GM23338 (cell line): ENCODE results near the gene RAC2. TPM values are rescaled to one million over a fixed set of nuclear protein-coding genes. Genes with fewer than 3 reads are reported as not detected.

Source experiments
- ATAC-seq: fragments of 200-7000 bp; cut with Tn5 transposase; 3 replicates; pipeline ENCODE4 v1.9.1; 2020
- DNase-seq: peaks from one replicate; pipeline ENCODE4 v3.0.0-alpha.2; 2015; ENCODE audit warnings: low spot score
- H2AFZ ChIP-seq: fragments of 200-600 bp; sonication (generic); 2 replicates; pipeline ENCODE4 v1.8.0; 2016; ENCODE audit warnings: antibody characterized with exemption, mild to moderate bottlenecking, moderate library complexity
- H3F3A ChIP-seq: fragments of 200-600 bp; sonication (generic); replicated peaks from 2 replicates; pipeline ENCODE4 v1.8.0; 2017; ENCODE audit warnings: antibody characterized with exemption, mixed run types, low read depth
- H3K27ac ChIP-seq: fragments of 200-600 bp; sonication (generic); 2 replicates; pipeline ENCODE4 v1.6.1; 2016; ENCODE audit warnings: low read depth
- H3K27me3 ChIP-seq: fragments of 200-600 bp; sonication (generic); 2 replicates; pipeline ENCODE4 v1.8.0; 2016; ENCODE audit warnings: mild to moderate bottlenecking, mixed run types, moderate library complexity; ENCODE audit not compliant: insufficient read depth
- H3K36me3 ChIP-seq: fragments of 200-600 bp; sonication (generic); 2 replicates; pipeline ENCODE4 v1.8.0; 2016; ENCODE audit warnings: mild to moderate bottlenecking; ENCODE audit not compliant: insufficient read depth
- H3K4me1 ChIP-seq: fragments of 200-600 bp; sonication (generic); 2 replicates; pipeline ENCODE4 v1.8.0; 2016; ENCODE audit warnings: mild to moderate bottlenecking, moderate library complexity; ENCODE audit not compliant: insufficient read depth
- H3K4me2 ChIP-seq: fragments of 200-600 bp; sonication (generic); 2 replicates; pipeline ENCODE4 v1.7.1; 2017; ENCODE audit warnings: mixed run types
- H3K4me3 ChIP-seq: fragments of 200-600 bp; sonication (generic); 2 replicates; pipeline ENCODE4 v1.6.1; 2016; ENCODE audit warnings: mixed run types
- H3K79me2 ChIP-seq: fragments of 200-600 bp; sonication (generic); replicated peaks from 2 replicates; pipeline ENCODE4 v1.8.0; 2017; ENCODE audit warnings: mild to moderate bottlenecking; ENCODE audit not compliant: insufficient read depth
- H3K9me2 ChIP-seq: fragments of 200-600 bp; sonication (generic); 2 replicates; pipeline ENCODE4 v1.8.0; 2017; ENCODE audit not compliant: insufficient read depth
- H4K20me1 ChIP-seq: fragments of 200-600 bp; sonication (generic); replicated peaks from 2 replicates; pipeline ENCODE4 v1.8.0; 2017; ENCODE audit warnings: mild to moderate bottlenecking; ENCODE audit not compliant: insufficient read depth
- H3K27ac Mint-ChIP-seq: 2 replicates; pipeline ENCODE4 v1.8.0; 2020; ENCODE audit warnings: inconsistent platforms, mild to moderate bottlenecking, moderate library complexity, mixed read lengths
- H3K27me3 Mint-ChIP-seq: 3 replicates; pipeline ENCODE4 v1.8.0; 2022; ENCODE audit warnings: low read depth, mild to moderate bottlenecking, moderate library complexity, mixed read lengths, inconsistent platforms; ENCODE audit not compliant: insufficient read depth, poor library complexity
- H3K36me3 Mint-ChIP-seq: 3 replicates; pipeline ENCODE4 v1.8.0; 2021; ENCODE audit warnings: low read depth, mild to moderate bottlenecking, inconsistent platforms, moderate library complexity, mixed read lengths
- H3K4me1 Mint-ChIP-seq: 3 replicates; pipeline ENCODE4 v1.8.0; 2020; ENCODE audit warnings: mild to moderate bottlenecking, inconsistent platforms, mixed read lengths
- H3K4me3 Mint-ChIP-seq: 3 replicates; pipeline ENCODE4 v1.8.0; 2021; ENCODE audit warnings: moderate library complexity, mild to moderate bottlenecking, inconsistent platforms, mixed read lengths
- H3K9me3 Mint-ChIP-seq: 3 replicates; pipeline ENCODE4 v1.8.0; 2020; ENCODE audit warnings: moderate library complexity, mild to moderate bottlenecking, inconsistent platforms, mixed read lengths
- CREB1 ChIP-seq: fragments of 250-450 bp; sonication (Bioruptor Pico); IDR thresholded peaks from 2 replicates; pipeline ENCODE4 v1.5.0; 2020; ENCODE audit warnings: low read depth, mild to moderate bottlenecking, moderate library complexity
- ETS1 ChIP-seq: IDR thresholded peaks from 2 replicates; pipeline ENCODE4 v1.6.1; 2016; ENCODE audit warnings: antibody characterized with exemption
- EZH2 ChIP-seq: fragments of 200-600 bp; sonication (generic); IDR thresholded peaks from one replicate; pipeline ENCODE4 v1.8.0; 2017; ENCODE audit warnings: antibody characterized with exemption, mild to moderate bottlenecking, low read depth; ENCODE audit not compliant: unreplicated experiment
- JUNB ChIP-seq: IDR thresholded peaks from one replicate; pipeline ENCODE4 v1.6.1; 2016; ENCODE audit warnings: antibody characterized with exemption; ENCODE audit not compliant: unreplicated experiment
- polyA plus RNA-seq: library from polyadenylated mRNA; unstranded; fragments of >200 nt; fragmentation: Nextera tagmentation; extraction: Ambion mirVana; gene quantifications from 2 replicates; pipeline ENCODE4 v1.2.1, GENCODE V29; 2016
- total RNA-seq: library from RNA; depleted of rRNA; stranded (reverse); fragments of >200 nt; shearing (Covaris generic); gene quantifications from 2 replicates; pipeline ENCODE4 v1.2.3, GENCODE V29; 2014
- TF ChIP-seq, protein P1 (sequence below): fragments of 250-450 bp; sonication (Bioruptor Pico); IDR thresholded peaks from 2 replicates; pipeline ENCODE4 v1.5.0; 2020; ENCODE audit warnings: mild to moderate bottlenecking, moderate library complexity

Gene RAC2
- total and polyA plus RNA-seq, 2 experiments from 2014 or later: 2.4 to 2.7 TPM

GRCh38 chr22:37178350-37179125 lies 65.5 kb downstream of the RAC2 start:
- H3K79me2 ChIP-seq: no peaks in the 10 kb centered on the region
- no peaks in the 10 kb centered on the region; the same call in 1 of the 2 replicates for H3K4me1 ChIP-seq
- no peak overlapping the region for H2AFZ ChIP-seq
- no peaks in the 10 kb centered on the region for H4K20me1 ChIP-seq
- no peak overlapping the region for H3K4me3 ChIP-seq
- no peak overlapping the region for H3K4me2 ChIP-seq
- H3K9me3 Mint-ChIP-seq: no peaks in the 10 kb centered on the region; the same call in 2 of the 3 replicates
- DNase-seq (no peak), ATAC-seq (no peak; the same call in 2 of the 3 replicates)
- no peaks in the 10 kb centered on the region for H3K27me3 ChIP-seq
- no peak overlapping the region for H3K27ac Mint-ChIP-seq
- peaks cover 7% of the 10 kb centered on the region for H3K27me3 Mint-ChIP-seq
- H3F3A ChIP-seq: no peaks in the 10 kb centered on the region
- H3K36me3 Mint-ChIP-seq: no peaks in the 10 kb centered on the region; the same call in 2 of the 3 replicates
- TF ChIP-seq CREB1 (no peak), JUNB (no peak), ETS1 (no peak), EZH2 (no peak)
- TF ChIP-seq, protein P1, sequence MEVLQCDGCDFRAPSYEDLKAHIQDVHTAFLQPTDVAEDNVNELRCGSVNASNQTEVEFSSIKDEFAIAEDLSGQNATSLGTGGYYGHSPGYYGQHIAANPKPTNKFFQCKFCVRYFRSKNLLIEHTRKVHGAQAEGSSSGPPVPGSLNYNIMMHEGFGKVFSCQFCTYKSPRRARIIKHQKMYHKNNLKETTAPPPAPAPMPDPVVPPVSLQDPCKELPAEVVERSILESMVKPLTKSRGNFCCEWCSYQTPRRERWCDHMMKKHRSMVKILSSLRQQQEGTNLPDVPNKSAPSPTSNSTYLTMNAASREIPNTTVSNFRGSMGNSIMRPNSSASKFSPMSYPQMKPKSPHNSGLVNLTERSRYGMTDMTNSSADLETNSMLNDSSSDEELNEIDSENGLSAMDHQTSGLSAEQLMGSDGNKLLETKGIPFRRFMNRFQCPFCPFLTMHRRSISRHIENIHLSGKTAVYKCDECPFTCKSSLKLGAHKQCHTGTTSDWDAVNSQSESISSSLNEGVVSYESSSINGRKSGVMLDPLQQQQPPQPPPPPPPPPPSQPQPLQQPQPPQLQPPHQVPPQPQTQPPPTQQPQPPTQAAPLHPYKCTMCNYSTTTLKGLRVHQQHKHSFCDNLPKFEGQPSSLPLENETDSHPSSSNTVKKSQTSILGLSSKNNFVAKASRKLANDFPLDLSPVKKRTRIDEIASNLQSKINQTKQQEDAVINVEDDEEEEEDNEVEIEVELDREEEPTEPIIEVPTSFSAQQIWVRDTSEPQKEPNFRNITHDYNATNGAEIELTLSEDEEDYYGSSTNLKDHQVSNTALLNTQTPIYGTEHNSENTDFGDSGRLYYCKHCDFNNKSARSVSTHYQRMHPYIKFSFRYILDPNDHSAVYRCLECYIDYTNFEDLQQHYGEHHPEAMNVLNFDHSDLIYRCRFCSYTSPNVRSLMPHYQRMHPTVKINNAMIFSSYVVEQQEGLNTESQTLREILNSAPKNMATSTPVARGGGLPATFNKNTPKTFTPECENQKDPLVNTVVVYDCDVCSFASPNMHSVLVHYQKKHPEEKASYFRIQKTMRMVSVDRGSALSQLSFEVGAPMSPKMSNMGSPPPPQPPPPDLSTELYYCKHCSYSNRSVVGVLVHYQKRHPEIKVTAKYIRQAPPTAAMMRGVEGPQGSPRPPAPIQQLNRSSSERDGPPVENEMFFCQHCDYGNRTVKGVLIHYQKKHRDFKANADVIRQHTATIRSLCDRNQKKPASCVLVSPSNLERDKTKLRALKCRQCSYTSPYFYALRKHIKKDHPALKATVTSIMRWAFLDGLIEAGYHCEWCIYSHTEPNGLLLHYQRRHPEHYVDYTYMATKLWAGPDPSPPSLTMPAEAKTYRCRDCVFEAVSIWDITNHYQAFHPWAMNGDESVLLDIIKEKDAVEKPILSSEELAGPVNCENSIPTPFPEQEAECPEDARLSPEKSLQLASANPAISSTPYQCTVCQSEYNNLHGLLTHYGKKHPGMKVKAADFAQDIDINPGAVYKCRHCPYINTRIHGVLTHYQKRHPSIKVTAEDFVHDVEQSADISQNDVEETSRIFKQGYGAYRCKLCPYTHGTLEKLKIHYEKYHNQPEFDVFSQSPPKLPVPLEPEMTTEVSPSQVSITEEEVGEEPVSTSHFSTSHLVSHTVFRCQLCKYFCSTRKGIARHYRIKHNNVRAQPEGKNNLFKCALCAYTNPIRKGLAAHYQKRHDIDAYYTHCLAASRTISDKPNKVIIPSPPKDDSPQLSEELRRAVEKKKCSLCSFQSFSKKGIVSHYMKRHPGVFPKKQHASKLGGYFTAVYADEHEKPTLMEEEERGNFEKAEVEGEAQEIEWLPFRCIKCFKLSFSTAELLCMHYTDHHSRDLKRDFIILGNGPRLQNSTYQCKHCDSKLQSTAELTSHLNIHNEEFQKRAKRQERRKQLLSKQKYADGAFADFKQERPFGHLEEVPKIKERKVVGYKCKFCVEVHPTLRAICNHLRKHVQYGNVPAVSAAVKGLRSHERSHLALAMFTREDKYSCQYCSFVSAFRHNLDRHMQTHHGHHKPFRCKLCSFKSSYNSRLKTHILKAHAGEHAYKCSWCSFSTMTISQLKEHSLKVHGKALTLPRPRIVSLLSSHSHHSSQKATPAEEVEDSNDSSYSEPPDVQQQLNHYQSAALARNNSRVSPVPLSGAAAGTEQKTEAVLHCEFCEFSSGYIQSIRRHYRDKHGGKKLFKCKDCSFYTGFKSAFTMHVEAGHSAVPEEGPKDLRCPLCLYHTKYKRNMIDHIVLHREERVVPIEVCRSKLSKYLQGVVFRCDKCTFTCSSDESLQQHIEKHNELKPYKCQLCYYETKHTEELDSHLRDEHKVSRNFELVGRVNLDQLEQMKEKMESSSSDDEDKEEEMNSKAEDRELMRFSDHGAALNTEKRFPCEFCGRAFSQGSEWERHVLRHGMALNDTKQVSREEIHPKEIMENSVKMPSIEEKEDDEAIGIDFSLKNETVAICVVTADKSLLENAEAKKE: no peak
- no peaks in the 10 kb centered on the region for H3K36me3 ChIP-seq
- no peak overlapping the region for H3K4me3 Mint-ChIP-seq
- no peak overlapping the region for H3K27ac ChIP-seq
- H3K4me1 Mint-ChIP-seq: peaks cover 14% of the 10 kb centered on the region
- H3K9me2 ChIP-seq: no peaks in the 10 kb centered on the region
